GM12801 (cell line): ENCODE measurements around the gene CDH23.

ENCODE experiments used
- CTCF ChIP-seq: IDR thresholded peaks from one replicate; pipeline ENCODE4 v1.5.1; 2011; ENCODE audit warnings: control low read depth; ENCODE audit not compliant: insufficient read length; ENCODE audit errors: extremely low read depth

Gene CDH23

GRCh38 chr10:71750986-71751385 lies 354.3 kb downstream of the CDH23 start:
- no peak for TF ChIP-seq CTCF

DNA sequence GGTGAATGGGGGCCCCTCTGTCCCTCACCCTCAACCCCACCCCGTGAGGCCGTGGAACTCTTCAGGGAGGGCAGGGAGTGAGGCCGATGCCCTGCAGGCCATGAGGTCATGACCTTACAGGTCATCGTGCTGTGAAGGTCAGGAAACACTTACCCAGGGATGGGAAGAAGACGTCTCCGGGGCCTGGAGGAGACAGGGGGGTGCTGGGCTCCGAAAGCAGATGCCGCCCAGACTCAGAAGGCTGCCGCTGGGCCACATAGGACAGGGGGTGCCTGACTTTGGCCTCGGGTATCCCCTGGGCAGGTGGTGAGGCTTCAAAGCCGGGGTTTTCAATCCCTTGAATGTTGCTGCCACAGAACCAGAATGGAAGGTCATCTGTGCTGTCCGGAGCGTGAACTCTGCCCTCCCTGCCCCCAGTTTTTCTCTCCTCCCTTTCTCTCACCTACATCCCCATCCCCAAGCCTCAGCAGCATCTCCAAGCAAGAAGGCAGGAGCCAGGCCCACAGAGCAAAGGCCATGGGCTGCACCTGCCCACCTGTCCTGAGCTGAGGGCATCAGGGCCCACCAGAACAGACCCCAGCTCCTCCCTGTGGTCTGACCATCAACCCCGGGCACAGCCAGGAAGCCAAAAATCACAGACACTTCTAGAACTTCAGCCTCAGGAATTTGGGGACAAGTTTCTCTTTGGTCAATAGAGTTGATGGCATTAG lies 354.9 kb downstream of the CDH23 start:
- TF ChIP-seq CTCF = no peak

DNA sequence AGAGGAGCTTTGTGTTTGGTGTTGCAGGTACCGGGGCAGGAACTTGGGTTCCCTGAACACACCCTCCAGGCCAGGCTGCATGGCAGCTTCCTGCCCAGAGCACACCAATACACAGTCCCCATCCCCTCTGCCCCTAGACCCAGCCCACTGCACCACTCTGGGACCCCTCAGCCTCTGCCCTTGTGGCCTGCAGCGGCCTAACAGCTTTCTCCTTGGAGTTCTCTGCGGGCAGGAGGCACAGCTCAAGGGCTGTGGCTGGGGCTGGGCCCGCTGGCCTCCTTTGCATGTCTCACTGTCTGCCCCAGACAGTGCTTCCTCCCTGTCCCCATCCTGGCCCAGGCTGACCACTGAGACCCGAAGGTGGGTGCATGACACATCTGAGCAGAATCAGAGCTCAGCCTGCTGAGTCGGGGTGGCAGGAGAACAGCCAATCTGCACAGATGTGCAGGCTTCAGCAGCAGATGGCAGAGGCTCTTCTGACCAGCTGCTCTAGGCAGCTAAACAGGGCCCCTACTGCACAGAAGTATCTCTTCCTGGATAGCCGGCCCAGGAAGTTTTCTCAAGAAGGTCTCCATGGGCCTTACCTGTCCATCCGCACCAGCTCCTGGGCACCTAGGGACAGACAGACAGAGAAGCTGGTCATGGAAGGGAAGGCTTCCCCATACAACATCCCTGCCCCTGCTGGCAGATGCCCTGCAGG lies 355.8 kb downstream of the CDH23 start:
- TF ChIP-seq CTCF = no peak

DNA sequence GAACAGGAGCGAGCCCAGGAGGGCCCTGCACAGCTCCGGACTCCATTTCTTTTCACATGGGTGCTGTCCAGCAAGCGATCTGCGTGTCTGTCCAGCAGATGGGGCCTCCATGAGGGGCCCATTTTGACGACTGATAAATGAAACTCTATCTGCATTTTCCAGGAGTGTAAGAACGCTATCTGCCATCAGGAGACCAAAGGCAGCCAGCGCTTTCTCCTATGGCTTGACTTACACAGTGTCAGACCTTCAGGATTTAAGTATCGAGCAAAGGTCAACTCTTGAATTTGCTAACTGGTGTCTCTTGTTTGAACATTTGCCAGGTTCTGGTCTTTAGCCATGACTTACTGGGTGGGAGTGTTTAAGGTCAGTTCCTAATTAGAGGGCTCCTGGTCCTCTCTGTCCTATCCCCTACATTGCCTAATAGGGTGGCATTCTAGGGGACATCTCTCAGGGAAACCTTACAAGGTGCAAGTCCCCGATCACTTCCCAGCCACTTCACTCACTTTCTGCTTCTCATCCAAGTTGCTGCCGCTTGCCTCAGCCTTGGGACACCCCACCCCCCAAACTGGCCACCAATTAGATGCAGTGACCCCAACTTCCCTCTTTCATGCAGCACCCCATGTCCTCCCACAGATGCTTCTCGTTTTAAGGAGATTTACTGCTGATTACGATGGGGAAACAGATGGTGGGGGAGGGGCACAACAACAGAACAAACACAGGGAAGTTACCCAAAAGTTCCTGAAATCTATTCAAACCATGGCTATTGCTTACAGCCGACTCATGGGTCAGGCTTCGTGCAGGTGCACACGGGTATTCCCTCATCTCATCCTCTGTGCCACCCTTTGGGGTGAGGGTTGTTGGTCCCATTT lies 356.6 kb downstream of the CDH23 start:
- TF ChIP-seq CTCF = no peak

DNA sequence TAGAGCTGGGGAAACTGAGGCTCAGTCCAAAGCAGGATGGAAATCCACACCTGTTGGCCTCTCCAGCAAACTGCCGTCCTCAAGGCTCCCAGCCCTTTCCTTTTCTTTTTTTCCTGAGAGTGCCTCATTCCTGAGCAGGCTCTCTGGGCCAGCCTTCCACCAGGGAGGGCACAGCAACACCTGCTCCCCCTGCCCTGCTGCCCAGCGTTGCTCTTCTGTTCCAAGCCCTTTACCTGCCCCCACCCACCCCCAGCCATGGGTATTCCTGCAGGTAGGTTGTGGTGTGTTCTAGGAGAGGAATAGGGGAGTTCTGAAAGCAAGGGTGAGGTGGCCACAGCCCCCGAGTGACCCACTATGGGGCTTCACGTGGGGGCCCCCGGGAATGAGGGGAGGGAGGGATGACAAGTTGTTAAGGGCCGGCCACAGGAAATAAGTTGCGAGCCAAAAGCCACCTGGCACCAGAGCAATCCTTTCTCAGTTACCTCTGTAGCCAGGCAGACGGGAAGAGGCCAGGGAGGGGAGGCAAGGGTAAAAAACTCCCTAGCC lies 357.3 kb downstream of the CDH23 start:
- TF ChIP-seq CTCF = no peak

GRCh38 chr10:71754562-71754961 lies 357.8 kb downstream of the CDH23 start:
- TF ChIP-seq CTCF = no peak
